GM23338 (cell line): ENCODE data around the gene CCNQ. TPM values are rescaled to one million over a fixed set of nuclear protein-coding genes. Genes with fewer than 3 reads are reported as not detected.

Experiments
- ATAC-seq: fragments of 200-7000 bp; cut with Tn5 transposase; 3 replicates; pipeline ENCODE4 v1.9.1; 2020
- DNase-seq: peaks from one replicate; pipeline ENCODE4 v3.0.0-alpha.2; 2015; ENCODE audit warnings: low spot score
- H2AFZ ChIP-seq: fragments of 200-600 bp; sonication (generic); 2 replicates; pipeline ENCODE4 v1.8.0; 2016; ENCODE audit warnings: antibody characterized with exemption, mild to moderate bottlenecking, moderate library complexity
- H3F3A ChIP-seq: fragments of 200-600 bp; sonication (generic); replicated peaks from 2 replicates; pipeline ENCODE4 v1.8.0; 2017; ENCODE audit warnings: antibody characterized with exemption, mixed run types, low read depth
- H3K27ac ChIP-seq: fragments of 200-600 bp; sonication (generic); 2 replicates; pipeline ENCODE4 v1.6.1; 2016; ENCODE audit warnings: low read depth
- H3K27me3 ChIP-seq: fragments of 200-600 bp; sonication (generic); 2 replicates; pipeline ENCODE4 v1.8.0; 2016; ENCODE audit warnings: mild to moderate bottlenecking, mixed run types, moderate library complexity; ENCODE audit not compliant: insufficient read depth
- H3K36me3 ChIP-seq: fragments of 200-600 bp; sonication (generic); 2 replicates; pipeline ENCODE4 v1.8.0; 2016; ENCODE audit warnings: mild to moderate bottlenecking; ENCODE audit not compliant: insufficient read depth
- H3K4me1 ChIP-seq: fragments of 200-600 bp; sonication (generic); 2 replicates; pipeline ENCODE4 v1.8.0; 2016; ENCODE audit warnings: mild to moderate bottlenecking, moderate library complexity; ENCODE audit not compliant: insufficient read depth
- H3K4me2 ChIP-seq: fragments of 200-600 bp; sonication (generic); 2 replicates; pipeline ENCODE4 v1.7.1; 2017; ENCODE audit warnings: mixed run types
- H3K4me3 ChIP-seq: fragments of 200-600 bp; sonication (generic); 2 replicates; pipeline ENCODE4 v1.6.1; 2016; ENCODE audit warnings: mixed run types
- H3K79me2 ChIP-seq: fragments of 200-600 bp; sonication (generic); replicated peaks from 2 replicates; pipeline ENCODE4 v1.8.0; 2017; ENCODE audit warnings: mild to moderate bottlenecking; ENCODE audit not compliant: insufficient read depth
- H3K9me2 ChIP-seq: fragments of 200-600 bp; sonication (generic); 2 replicates; pipeline ENCODE4 v1.8.0; 2017; ENCODE audit not compliant: insufficient read depth
- H4K20me1 ChIP-seq: fragments of 200-600 bp; sonication (generic); replicated peaks from 2 replicates; pipeline ENCODE4 v1.8.0; 2017; ENCODE audit warnings: mild to moderate bottlenecking; ENCODE audit not compliant: insufficient read depth
- H3K27ac Mint-ChIP-seq: 2 replicates; pipeline ENCODE4 v1.8.0; 2020; ENCODE audit warnings: inconsistent platforms, mild to moderate bottlenecking, moderate library complexity, mixed read lengths
- H3K27me3 Mint-ChIP-seq: 3 replicates; pipeline ENCODE4 v1.8.0; 2022; ENCODE audit warnings: low read depth, mild to moderate bottlenecking, moderate library complexity, mixed read lengths, inconsistent platforms; ENCODE audit not compliant: insufficient read depth, poor library complexity
- H3K36me3 Mint-ChIP-seq: 3 replicates; pipeline ENCODE4 v1.8.0; 2021; ENCODE audit warnings: low read depth, mild to moderate bottlenecking, inconsistent platforms, moderate library complexity, mixed read lengths
- H3K4me1 Mint-ChIP-seq: 3 replicates; pipeline ENCODE4 v1.8.0; 2020; ENCODE audit warnings: mild to moderate bottlenecking, inconsistent platforms, mixed read lengths
- H3K4me3 Mint-ChIP-seq: 3 replicates; pipeline ENCODE4 v1.8.0; 2021; ENCODE audit warnings: moderate library complexity, mild to moderate bottlenecking, inconsistent platforms, mixed read lengths
- H3K9me3 Mint-ChIP-seq: 3 replicates; pipeline ENCODE4 v1.8.0; 2020; ENCODE audit warnings: moderate library complexity, mild to moderate bottlenecking, inconsistent platforms, mixed read lengths
- CREB1 ChIP-seq: fragments of 250-450 bp; sonication (Bioruptor Pico); IDR thresholded peaks from 2 replicates; pipeline ENCODE4 v1.5.0; 2020; ENCODE audit warnings: low read depth, mild to moderate bottlenecking, moderate library complexity
- EZH2 ChIP-seq: fragments of 200-600 bp; sonication (generic); IDR thresholded peaks from one replicate; pipeline ENCODE4 v1.8.0; 2017; ENCODE audit warnings: antibody characterized with exemption, mild to moderate bottlenecking, low read depth; ENCODE audit not compliant: unreplicated experiment
- EZH2phosphoT487 ChIP-seq: fragments of 200-600 bp; sonication (generic); IDR thresholded peaks from one replicate; pipeline ENCODE4 v1.8.1; 2018; ENCODE audit warnings: antibody characterized with exemption; ENCODE audit not compliant: unreplicated experiment
- JUNB ChIP-seq: IDR thresholded peaks from one replicate; pipeline ENCODE4 v1.6.1; 2016; ENCODE audit warnings: antibody characterized with exemption; ENCODE audit not compliant: unreplicated experiment
- NANOG ChIP-seq: IDR thresholded peaks from 2 replicates; pipeline ENCODE4 v1.6.1; 2016; ENCODE audit warnings: antibody characterized with exemption, borderline replicate concordance
- REST ChIP-seq: IDR thresholded peaks from one replicate; pipeline ENCODE4 v1.6.1; 2018; ENCODE audit warnings: antibody characterized with exemption; ENCODE audit not compliant: unreplicated experiment
- STAT1 ChIP-seq: IDR thresholded peaks from one replicate; pipeline ENCODE4 v1.6.1; 2016; ENCODE audit warnings: antibody characterized with exemption; ENCODE audit not compliant: unreplicated experiment
- ZNF331 ChIP-seq: fragments of 250-450 bp; sonication (Bioruptor Pico); IDR thresholded peaks from 2 replicates; pipeline ENCODE4 v1.5.0; 2020; ENCODE audit warnings: low read depth, mild to moderate bottlenecking, moderate library complexity
- polyA plus RNA-seq: library from polyadenylated mRNA; unstranded; fragments of >200 nt; fragmentation: Nextera tagmentation; extraction: Ambion mirVana; gene quantifications from 2 replicates; pipeline ENCODE4 v1.2.1, GENCODE V29; 2016
- total RNA-seq: library from RNA; depleted of rRNA; stranded (reverse); fragments of >200 nt; shearing (Covaris generic); gene quantifications from 2 replicates; pipeline ENCODE4 v1.2.3, GENCODE V29; 2014
- TF ChIP-seq, protein P1 (sequence below), 2 experiments: fragments of 200-600 bp in 1 of 2; sonication (generic) in 1 of 2; conservative IDR thresholded peaks; 2 replicates each; pipeline versions ENCODE4 v1.5.1 to v1.6.1; 2016 to 2017; ENCODE audit warnings: antibody characterized with exemption in 2 of 2, low read depth in 2 of 2, mild to moderate bottlenecking in 2 of 2, moderate library complexity in 1 of 2
- TF ChIP-seq, protein P2 (sequence below): fragments of 250-450 bp; sonication (Bioruptor Pico); IDR thresholded peaks from 2 replicates; pipeline ENCODE4 v1.5.0; 2020; ENCODE audit warnings: mild to moderate bottlenecking, moderate library complexity

CCNQ gene
- total and polyA plus RNA-seq, 2 experiments from 2014 or later, result 19.4 to 30.2 TPM

DNA sequence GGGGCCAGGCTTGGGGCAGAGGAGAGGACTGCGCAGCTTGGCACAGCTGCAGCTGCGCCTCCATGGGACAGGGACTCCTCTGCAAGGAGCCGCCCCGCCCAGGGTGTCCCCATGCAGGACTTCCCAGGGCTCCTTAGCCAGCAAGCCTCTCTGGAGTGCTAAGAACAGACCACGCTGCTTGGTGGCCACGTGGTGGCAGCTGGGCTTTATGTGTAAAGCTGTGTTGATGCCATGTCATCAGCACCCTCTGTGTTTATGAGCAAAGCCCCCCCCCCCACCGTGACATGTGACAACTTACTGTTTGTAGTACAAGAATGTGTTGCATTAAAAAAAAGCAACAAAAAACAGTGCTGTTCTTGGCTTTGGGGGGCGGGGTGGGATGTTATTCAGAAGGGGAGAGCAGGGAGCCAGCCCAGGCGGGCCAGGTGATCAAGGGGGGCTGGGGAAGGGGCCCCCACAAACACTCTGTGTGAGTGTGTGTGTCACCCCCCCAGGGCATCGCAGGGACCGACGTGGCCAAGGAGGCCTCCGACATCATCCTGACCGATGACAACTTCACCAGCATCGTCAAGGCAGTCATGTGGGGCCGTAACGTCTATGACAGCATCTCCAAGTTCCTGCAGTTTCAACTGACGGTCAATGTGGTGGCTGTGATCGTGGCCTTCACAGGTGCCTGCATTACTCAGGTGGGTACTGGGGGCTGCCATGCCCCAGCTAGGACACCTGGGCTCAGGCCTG is 41.2 kb downstream of the CCNQ start (continued):
- TF ChIP-seq REST (no peak), ZNF331 (CRISPR knock-in tag) (no peak), JUNB (no peak), EZH2phosphoT487 (no peak), EZH2 (no peak), STAT1 (no peak), CREB1 (no peak)
- TF ChIP-seq, protein P1, sequence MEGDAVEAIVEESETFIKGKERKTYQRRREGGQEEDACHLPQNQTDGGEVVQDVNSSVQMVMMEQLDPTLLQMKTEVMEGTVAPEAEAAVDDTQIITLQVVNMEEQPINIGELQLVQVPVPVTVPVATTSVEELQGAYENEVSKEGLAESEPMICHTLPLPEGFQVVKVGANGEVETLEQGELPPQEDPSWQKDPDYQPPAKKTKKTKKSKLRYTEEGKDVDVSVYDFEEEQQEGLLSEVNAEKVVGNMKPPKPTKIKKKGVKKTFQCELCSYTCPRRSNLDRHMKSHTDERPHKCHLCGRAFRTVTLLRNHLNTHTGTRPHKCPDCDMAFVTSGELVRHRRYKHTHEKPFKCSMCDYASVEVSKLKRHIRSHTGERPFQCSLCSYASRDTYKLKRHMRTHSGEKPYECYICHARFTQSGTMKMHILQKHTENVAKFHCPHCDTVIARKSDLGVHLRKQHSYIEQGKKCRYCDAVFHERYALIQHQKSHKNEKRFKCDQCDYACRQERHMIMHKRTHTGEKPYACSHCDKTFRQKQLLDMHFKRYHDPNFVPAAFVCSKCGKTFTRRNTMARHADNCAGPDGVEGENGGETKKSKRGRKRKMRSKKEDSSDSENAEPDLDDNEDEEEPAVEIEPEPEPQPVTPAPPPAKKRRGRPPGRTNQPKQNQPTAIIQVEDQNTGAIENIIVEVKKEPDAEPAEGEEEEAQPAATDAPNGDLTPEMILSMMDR (conservative IDR thresholded peaks at IDR 0.05; ENCODE audit: low read depth in 2 of 2), result no peak

GRCh38 chrX:153556767-153557166 is 42.2 kb downstream of the CCNQ start:
- H3K4me1 ChIP-seq, result no peaks in the 10 kb centered on the region
- H3K9me2 ChIP-seq, result no peaks in the 10 kb centered on the region
- TF ChIP-seq, protein P2, sequence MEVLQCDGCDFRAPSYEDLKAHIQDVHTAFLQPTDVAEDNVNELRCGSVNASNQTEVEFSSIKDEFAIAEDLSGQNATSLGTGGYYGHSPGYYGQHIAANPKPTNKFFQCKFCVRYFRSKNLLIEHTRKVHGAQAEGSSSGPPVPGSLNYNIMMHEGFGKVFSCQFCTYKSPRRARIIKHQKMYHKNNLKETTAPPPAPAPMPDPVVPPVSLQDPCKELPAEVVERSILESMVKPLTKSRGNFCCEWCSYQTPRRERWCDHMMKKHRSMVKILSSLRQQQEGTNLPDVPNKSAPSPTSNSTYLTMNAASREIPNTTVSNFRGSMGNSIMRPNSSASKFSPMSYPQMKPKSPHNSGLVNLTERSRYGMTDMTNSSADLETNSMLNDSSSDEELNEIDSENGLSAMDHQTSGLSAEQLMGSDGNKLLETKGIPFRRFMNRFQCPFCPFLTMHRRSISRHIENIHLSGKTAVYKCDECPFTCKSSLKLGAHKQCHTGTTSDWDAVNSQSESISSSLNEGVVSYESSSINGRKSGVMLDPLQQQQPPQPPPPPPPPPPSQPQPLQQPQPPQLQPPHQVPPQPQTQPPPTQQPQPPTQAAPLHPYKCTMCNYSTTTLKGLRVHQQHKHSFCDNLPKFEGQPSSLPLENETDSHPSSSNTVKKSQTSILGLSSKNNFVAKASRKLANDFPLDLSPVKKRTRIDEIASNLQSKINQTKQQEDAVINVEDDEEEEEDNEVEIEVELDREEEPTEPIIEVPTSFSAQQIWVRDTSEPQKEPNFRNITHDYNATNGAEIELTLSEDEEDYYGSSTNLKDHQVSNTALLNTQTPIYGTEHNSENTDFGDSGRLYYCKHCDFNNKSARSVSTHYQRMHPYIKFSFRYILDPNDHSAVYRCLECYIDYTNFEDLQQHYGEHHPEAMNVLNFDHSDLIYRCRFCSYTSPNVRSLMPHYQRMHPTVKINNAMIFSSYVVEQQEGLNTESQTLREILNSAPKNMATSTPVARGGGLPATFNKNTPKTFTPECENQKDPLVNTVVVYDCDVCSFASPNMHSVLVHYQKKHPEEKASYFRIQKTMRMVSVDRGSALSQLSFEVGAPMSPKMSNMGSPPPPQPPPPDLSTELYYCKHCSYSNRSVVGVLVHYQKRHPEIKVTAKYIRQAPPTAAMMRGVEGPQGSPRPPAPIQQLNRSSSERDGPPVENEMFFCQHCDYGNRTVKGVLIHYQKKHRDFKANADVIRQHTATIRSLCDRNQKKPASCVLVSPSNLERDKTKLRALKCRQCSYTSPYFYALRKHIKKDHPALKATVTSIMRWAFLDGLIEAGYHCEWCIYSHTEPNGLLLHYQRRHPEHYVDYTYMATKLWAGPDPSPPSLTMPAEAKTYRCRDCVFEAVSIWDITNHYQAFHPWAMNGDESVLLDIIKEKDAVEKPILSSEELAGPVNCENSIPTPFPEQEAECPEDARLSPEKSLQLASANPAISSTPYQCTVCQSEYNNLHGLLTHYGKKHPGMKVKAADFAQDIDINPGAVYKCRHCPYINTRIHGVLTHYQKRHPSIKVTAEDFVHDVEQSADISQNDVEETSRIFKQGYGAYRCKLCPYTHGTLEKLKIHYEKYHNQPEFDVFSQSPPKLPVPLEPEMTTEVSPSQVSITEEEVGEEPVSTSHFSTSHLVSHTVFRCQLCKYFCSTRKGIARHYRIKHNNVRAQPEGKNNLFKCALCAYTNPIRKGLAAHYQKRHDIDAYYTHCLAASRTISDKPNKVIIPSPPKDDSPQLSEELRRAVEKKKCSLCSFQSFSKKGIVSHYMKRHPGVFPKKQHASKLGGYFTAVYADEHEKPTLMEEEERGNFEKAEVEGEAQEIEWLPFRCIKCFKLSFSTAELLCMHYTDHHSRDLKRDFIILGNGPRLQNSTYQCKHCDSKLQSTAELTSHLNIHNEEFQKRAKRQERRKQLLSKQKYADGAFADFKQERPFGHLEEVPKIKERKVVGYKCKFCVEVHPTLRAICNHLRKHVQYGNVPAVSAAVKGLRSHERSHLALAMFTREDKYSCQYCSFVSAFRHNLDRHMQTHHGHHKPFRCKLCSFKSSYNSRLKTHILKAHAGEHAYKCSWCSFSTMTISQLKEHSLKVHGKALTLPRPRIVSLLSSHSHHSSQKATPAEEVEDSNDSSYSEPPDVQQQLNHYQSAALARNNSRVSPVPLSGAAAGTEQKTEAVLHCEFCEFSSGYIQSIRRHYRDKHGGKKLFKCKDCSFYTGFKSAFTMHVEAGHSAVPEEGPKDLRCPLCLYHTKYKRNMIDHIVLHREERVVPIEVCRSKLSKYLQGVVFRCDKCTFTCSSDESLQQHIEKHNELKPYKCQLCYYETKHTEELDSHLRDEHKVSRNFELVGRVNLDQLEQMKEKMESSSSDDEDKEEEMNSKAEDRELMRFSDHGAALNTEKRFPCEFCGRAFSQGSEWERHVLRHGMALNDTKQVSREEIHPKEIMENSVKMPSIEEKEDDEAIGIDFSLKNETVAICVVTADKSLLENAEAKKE (CRISPR knock-in tag), result no peak
- TF ChIP-seq, protein P1 (conservative IDR thresholded peaks at IDR 0.05; ENCODE audit: low read depth in 2 of 2), result no peak
- TF ChIP-seq CREB1 (no peak), JUNB (no peak), NANOG (no peak), EZH2 (no peak)
- H2AFZ ChIP-seq, result no peak overlapping the region
- H3K36me3 ChIP-seq, result no peaks in the 10 kb centered on the region
- H3K27ac ChIP-seq, result no peak overlapping the region
- Mint-ChIP-seq H3K27me3 (peaks cover 5% of the 10 kb centered on the region), H3K4me1 (no peaks in the 10 kb centered on the region), H3K4me3 (no peak overlapping the region), H3K9me3 (no peaks in the 10 kb centered on the region), H3K36me3 (no peaks in the 10 kb centered on the region), H3K27ac (no peak overlapping the region)
- H4K20me1 ChIP-seq, result no peaks in the 10 kb centered on the region
- no peak for ATAC-seq
- no peak overlapping the region for H3K4me2 ChIP-seq
- H3F3A ChIP-seq, result no peaks in the 10 kb centered on the region
- H3K4me3 ChIP-seq, result no peak overlapping the region
- no peak for DNase-seq
- H3K27me3 ChIP-seq, result no peaks in the 10 kb centered on the region
- no peaks in the 10 kb centered on the region for H3K79me2 ChIP-seq
